ENCODE measurements around the gene OR14A2.
"Not testable (repeated sequence)": the region's sequence is repeated elsewhere in the genome, so short reads cannot be mapped to it uniquely, and the experiment has no call there.

Gene OR14A2

DNA sequence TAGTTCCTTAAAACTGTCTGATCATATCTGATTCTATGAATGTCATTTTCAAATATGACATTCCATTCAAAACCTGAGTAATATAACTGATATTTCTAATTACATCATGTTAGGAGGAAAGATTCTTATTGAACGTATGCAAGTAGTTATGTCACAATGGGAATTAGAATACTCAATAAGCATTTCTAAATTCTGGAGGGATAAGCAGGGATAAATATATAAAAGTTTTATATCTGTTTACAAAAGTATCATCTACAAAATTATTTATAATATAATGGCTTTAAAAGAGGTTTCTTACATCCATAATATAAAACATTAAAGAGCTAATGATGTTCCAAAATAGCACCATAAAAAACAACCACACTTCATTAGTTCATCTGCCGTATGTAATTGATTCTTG lies at the start of gene OR14A2:
TSS of gene OR14A2 (minus strand) at position 101 of the 400 bp plus-strand sequence.
- DNase-seq (ENCODE audit: low read depth in 4 of 4, low spot score in 1 of 4), result no peak

GRCh38 chr1:247797518-247797917 lies 49.6 kb upstream of the OR14A2 start:
- DNase-seq (ENCODE audit: low read depth in 4 of 4, low spot score in 1 of 4), result no peak

GRCh38 chr1:247769603-247770002 lies 21.7 kb upstream of the OR14A2 start:
- DNase-seq (ENCODE audit: low read depth in 4 of 4, low spot score in 1 of 4), result no peak

- DNase-seq (ENCODE audit: low read depth in 4 of 4, low spot score in 1 of 4), result no peak
Measured at GRCh38 chr1:247760456-247760855, 12.5 kb upstream of the OR14A2 start, which contains the start of gene OR1C1. Gene OR1C1 (minus strand): TSS chr1:247760556. CDS start chr1:247758406, 2,150 bp downstream.

GRCh38 chr1:247754311-247754710 lies 6.4 kb upstream of the OR14A2 start:
- DNase-seq (ENCODE audit: low read depth in 4 of 4, low spot score in 1 of 4), result not testable (repeated sequence)

DNA sequence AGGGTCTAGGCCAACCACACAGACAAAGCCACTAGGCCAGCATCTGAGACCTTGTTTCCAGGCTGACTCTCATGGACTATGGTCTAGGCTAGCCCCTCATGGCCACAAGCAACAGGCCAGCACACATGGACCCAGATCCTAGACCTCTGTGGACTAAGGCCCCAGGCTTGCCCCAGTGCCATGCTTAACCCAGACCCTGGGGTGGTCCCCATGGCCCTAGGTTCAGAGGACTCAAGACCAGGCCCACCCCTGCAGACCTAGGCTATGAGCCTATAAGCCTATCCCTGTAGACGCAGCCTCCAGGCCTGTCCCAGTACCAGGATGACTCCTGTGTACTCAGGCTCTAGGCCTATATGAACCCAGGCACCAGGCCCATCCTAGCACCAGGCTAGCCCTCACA lies 1.9 kb upstream of the OR14A2 start:
- no peak for DNase-seq (ENCODE audit: low read depth in 4 of 4, low spot score in 1 of 4)

DNA sequence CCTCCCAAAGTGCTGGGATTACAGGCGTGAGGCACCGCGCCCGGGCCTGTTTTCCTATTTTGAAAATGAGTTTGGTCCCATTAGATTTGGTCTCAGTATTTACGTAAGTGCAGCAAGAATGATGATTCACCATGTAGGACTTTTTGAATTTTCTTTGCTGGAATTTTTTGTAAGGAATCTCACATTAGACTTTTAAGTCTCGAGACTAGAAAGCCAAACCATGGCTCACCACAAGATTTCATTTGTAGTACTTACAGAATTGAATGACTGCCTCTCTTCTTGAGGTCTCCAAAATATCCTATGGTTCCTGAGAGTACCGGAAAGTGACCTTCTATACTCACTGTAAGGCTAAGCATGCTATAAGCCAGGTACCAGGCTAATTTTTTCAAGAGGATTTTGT lies 325 bp downstream of the OR14A2 start:
- DNase-seq (ENCODE audit: low read depth in 4 of 4, low spot score in 1 of 4), result no peak

- DNase-seq (ENCODE audit: low read depth in 4 of 4, low spot score in 1 of 4), result no peak
Measured at GRCh38 chr1:247746391-247746935, 1.5 kb downstream of the OR14A2 start.

GRCh38 chr1:247742215-247742760 lies 5.7 kb downstream of the OR14A2 start:
- DNase-seq (ENCODE audit: low read depth in 4 of 4, low spot score in 1 of 4), result not testable (repeated sequence)

DNA sequence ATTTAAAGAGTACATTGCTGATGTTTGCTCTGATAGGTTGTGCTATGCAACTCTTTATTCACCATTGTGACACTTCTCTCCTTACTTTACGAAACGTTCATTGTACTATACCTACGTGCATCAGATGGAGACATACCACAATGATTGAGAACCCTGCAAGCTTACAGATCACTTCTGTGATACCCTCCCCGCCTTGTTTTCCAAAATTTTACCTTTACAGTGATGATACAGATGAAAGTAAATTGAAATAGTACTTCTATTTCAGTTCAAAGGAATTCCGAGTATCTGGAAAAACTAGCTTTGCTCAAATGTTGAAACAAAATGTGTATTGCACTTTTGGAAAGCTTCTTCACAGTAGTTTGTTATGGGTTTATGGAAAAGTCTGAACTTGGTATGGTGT lies 6.2 kb downstream of the OR14A2 start:
- no peak for DNase-seq (ENCODE audit: low read depth in 4 of 4, low spot score in 1 of 4)

DNA sequence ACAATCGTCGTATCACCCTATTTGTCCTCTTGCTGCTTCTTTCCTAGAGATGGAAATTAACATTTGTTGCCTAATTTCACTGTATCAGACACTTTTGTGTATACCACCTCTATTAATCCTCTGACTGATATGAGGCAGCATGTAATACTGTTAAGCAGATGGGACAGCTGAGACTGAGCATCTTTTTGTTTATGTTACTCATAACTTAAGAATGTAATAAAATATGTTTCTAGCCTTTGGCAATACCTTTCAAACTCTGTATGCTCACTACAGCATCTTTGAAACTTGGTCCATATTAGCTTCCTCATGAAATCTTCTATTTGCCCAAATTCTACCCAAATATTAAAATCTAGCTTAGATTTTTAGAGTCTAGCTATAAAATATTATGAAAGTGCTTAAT lies 7.2 kb downstream of the OR14A2 start:
- no peak for DNase-seq (ENCODE audit: low read depth in 4 of 4, low spot score in 1 of 4)

GRCh38 chr1:247738315-247738714 lies 9.6 kb downstream of the OR14A2 start, which contains the start of gene OR14K1:
Gene OR14K1 (plus strand): TSS chr1:247738615. CDS start chr1:247738615, 0 bp downstream.
- no peak for DNase-seq (ENCODE audit: low read depth in 4 of 4, low spot score in 1 of 4)

- no peak for DNase-seq (ENCODE audit: low read depth in 4 of 4, low spot score in 1 of 4)
Measured at GRCh38 chr1:247721222-247721621, 26.7 kb downstream of the OR14A2 start.

DNA sequence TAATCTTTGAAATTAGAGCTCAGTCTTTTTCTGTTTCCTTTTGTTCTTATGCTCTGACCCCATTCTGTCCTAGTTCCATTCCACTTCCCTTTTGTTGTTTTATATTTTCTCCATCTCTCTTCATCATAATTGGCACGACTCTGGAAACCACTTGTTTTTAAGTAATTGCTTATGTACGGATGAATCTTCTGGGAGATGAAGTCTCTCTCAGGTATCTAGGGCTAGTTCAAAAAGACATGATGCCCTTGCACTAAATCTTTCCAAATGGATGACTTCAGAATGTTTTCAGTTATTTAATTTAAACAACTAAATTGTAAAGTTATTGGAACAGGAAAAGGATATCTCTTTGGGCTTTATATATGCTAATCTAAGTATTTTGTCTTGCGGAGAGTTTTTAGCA lies 31.4 kb downstream of the OR14A2 start, which contains the start of gene OR6F1:
TSS of gene OR6F1 (minus strand) at position 101 of the 400 bp plus-strand sequence. CDS start 3,891 bp downstream, outside the sequence.
- no peak for DNase-seq (ENCODE audit: low read depth in 4 of 4, low spot score in 1 of 4)

- DNase-seq (ENCODE audit: low read depth in 4 of 4, low spot score in 1 of 4), result no peak
Measured at GRCh38 chr1:247713753-247714152, 34.2 kb downstream of the OR14A2 start.

GRCh38 chr1:247710681-247711080 lies 37.3 kb downstream of the OR14A2 start:
- not testable (repeated sequence) for DNase-seq (ENCODE audit: low read depth in 4 of 4, low spot score in 1 of 4)

GRCh38 chr1:247701338-247701737 lies 46.6 kb downstream of the OR14A2 start:
- DNase-seq (ENCODE audit: low read depth in 4 of 4, low spot score in 1 of 4), result no peak

DNA sequence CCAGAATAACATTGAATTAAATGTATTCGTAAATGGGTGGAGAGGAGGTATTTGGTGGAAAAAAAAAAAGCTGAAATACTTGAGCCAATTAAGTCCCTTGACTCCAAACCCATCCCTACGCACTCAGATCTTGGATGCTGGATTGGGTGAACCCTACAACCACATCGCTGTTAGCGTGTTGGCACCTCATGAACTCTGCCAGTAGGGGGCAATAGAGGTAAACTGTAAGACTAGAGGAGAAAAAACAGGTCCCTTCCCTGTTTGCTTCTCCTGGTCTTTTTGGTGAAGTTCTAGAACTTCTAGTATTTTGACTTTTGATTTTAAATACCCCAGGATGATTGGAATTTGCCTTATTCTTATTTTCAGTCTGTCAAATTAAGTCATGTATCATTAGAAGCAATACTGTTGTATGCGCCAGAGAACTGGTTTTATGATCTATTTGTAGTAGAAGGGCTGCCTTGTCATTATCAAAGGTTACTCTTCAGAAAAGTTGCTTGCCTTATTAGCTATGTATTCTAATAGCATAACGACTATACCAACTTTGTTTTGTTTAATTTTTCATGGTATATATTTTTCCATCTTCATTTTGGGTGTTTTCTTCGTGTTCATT lies 66.5 kb downstream of the OR14A2 start:
- peak in 3 of 4 experiments; percentile 6 to 14 (median 12) for DNase-seq (ENCODE audit: low read depth in 4 of 4, low spot score in 1 of 4)

GRCh38 chr1:247680171-247680570 lies 67.8 kb downstream of the OR14A2 start:
- no peak for DNase-seq (ENCODE audit: low read depth in 4 of 4, low spot score in 1 of 4)

DNA sequence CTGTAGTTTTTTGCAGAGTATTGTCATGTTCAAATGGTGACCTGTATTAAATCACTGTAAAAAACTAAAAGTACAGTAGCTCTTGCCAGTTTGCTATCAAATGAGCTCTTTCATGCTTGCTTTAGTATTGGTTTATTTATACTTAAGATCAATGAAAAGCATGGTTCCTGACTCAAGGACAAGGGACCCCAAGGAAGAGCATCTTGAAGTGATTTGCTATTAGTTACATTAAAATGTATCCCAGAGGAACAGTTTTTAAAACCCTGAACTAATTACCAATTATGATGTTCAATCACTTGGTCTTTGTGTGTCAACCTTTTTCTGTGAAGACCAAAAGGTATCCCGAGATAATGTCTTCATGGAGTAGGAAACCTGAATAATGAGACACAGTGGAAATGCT lies 68.3 kb downstream of the OR14A2 start, which contains the start of gene OR13G1:
TSS of gene OR13G1 (minus strand) at position 101 of the 400 bp plus-strand sequence. CDS start 6,698 bp downstream, outside the sequence.
- no peak for DNase-seq (ENCODE audit: low read depth in 4 of 4, low spot score in 1 of 4)
